ENCODE results near the gene DIP2C. TPM values are rescaled to one million over a fixed set of nuclear protein-coding genes. Genes with fewer than 3 reads are reported as not detected.

DIP2C gene
- total and polyA plus RNA-seq, 2 donors from 2014 or later: 6.2 to 22.6 TPM

- intact Hi-C loops (cut with DNase I): no loop called here
- TF ChIP-seq CTCF (IDR thresholded peaks at IDR 0.05; ENCODE audit: borderline replicate concordance, extremely low read depth, insufficient read depth): no peak
- DNase-seq (peak in 2 of 5 donors; percentile 14 to 52), FAIRE-seq (no peak)
- Histone ChIP-seq H3K4me3 (ENCODE audit: low read length in 3 of 3) (no peak overlapping the region), H3K36me3 (ENCODE audit: control insufficient read depth in 2 of 3, insufficient read depth in 3 of 3, low read length in 3 of 3) (peaks cover 0 to 6% (median 6%) of the 10 kb centered on the region in 3 donors), H3K4me1 (ENCODE audit: control insufficient read depth in 2 of 3, insufficient read depth in 2 of 3, low read depth in 1 of 3, low read length in 3 of 3) (no peaks in the 10 kb centered on the region), H3K27me3 (ENCODE audit: control insufficient read depth, insufficient read depth, low read length) (no peaks in the 10 kb centered on the region), H3K9me3 (ENCODE audit: control insufficient read depth in 2 of 3, insufficient read depth in 1 of 3, low read length in 3 of 3) (no peaks in the 10 kb centered on the region), H3K27ac (ENCODE audit: low read depth in 2 of 2, low read length in 2 of 2) (no peak overlapping the region), H3K9ac (ENCODE audit: low read length in 3 of 3) (no peak overlapping the region)
Measured at GRCh38 chr10:475709-476454, 213.6 kb downstream of the DIP2C start.

- Histone ChIP-seq H3K27ac (ENCODE audit: low read depth in 2 of 2, low read length in 2 of 2) (no peak overlapping the region), H3K4me3 (ENCODE audit: low read length in 3 of 3) (no peak overlapping the region), H3K36me3 (ENCODE audit: control insufficient read depth in 2 of 3, insufficient read depth in 3 of 3, low read length in 3 of 3) (peaks cover 4 to 11% (median 11%) of the 10 kb centered on the region in 3 donors), H3K4me1 (ENCODE audit: control insufficient read depth in 2 of 3, insufficient read depth in 2 of 3, low read depth in 1 of 3, low read length in 3 of 3) (no peaks in the 10 kb centered on the region), H3K27me3 (ENCODE audit: control insufficient read depth, insufficient read depth, low read length) (no peaks in the 10 kb centered on the region), H3K9ac (ENCODE audit: low read length in 3 of 3) (no peak overlapping the region), H3K9me3 (ENCODE audit: control insufficient read depth in 2 of 3, insufficient read depth in 1 of 3, low read length in 3 of 3) (no peaks in the 10 kb centered on the region)
- DNase-seq: no peak
- no peak for TF ChIP-seq CTCF (IDR thresholded peaks at IDR 0.05; ENCODE audit: borderline replicate concordance, extremely low read depth, insufficient read depth)
- intact Hi-C loops (cut with DNase I): no loop called here
- FAIRE-seq: no peak
Measured at GRCh38 chr10:474946-475345, 214.5 kb downstream of the DIP2C start.

GRCh38 chr10:474406-474805 lies 215.1 kb downstream of the DIP2C start:
- FAIRE-seq (no peak), DNase-seq (no peak)
- intact Hi-C loops (cut with DNase I): no loop called here

More at GRCh38 chr10:474406-474805, 215.1 kb downstream of the DIP2C start:
- Histone ChIP-seq H3K9me3 (ENCODE audit: control insufficient read depth in 2 of 3, insufficient read depth in 1 of 3, low read length in 3 of 3) (no peaks in the 10 kb centered on the region), H3K27me3 (ENCODE audit: control insufficient read depth, insufficient read depth, low read length) (no peaks in the 10 kb centered on the region), H3K4me1 (ENCODE audit: control insufficient read depth in 2 of 3, insufficient read depth in 2 of 3, low read depth in 1 of 3, low read length in 3 of 3) (no peaks in the 10 kb centered on the region), H3K9ac (ENCODE audit: low read length in 3 of 3) (no peak overlapping the region), H3K36me3 (ENCODE audit: control insufficient read depth in 2 of 3, insufficient read depth in 3 of 3, low read length in 3 of 3) (peaks cover 6 to 11% (median 11%) of the 10 kb centered on the region in 3 donors), H3K27ac (ENCODE audit: low read depth in 2 of 2, low read length in 2 of 2) (no peak overlapping the region), H3K4me3 (ENCODE audit: low read length in 3 of 3) (no peak overlapping the region)
- no peak for TF ChIP-seq CTCF (IDR thresholded peaks at IDR 0.05; ENCODE audit: borderline replicate concordance, extremely low read depth, insufficient read depth)

Data from kidney (tissue), 14 donors.